ENCODE results near the gene ATAD3A.
"Not testable (repeated sequence)": the region's sequence is repeated elsewhere in the genome, so short reads cannot be mapped to it uniquely, and the experiment has no call there.

Gene ATAD3A

GRCh38 chr1:1511533-1512285 is at the start of gene ATAD3A:
TSS of gene ATAD3A (plus strand) at chr1:1512162. CDS start at chr1:1512269, 107 bp downstream.
- peak; percentile 88 to 97 (median 92) for DNase-seq (ENCODE audit: low read depth in 4 of 4, low spot score in 1 of 4)

GRCh38 chr1:1462318-1462966 is 49.5 kb upstream of the ATAD3A start:
- DNase-seq (ENCODE audit: low read depth in 4 of 4, low spot score in 1 of 4): no peak

GRCh38 chr1:1463312-1463711 is 48.6 kb upstream of the ATAD3A start:
- no peak for DNase-seq (ENCODE audit: low read depth in 4 of 4, low spot score in 1 of 4)

DNA sequence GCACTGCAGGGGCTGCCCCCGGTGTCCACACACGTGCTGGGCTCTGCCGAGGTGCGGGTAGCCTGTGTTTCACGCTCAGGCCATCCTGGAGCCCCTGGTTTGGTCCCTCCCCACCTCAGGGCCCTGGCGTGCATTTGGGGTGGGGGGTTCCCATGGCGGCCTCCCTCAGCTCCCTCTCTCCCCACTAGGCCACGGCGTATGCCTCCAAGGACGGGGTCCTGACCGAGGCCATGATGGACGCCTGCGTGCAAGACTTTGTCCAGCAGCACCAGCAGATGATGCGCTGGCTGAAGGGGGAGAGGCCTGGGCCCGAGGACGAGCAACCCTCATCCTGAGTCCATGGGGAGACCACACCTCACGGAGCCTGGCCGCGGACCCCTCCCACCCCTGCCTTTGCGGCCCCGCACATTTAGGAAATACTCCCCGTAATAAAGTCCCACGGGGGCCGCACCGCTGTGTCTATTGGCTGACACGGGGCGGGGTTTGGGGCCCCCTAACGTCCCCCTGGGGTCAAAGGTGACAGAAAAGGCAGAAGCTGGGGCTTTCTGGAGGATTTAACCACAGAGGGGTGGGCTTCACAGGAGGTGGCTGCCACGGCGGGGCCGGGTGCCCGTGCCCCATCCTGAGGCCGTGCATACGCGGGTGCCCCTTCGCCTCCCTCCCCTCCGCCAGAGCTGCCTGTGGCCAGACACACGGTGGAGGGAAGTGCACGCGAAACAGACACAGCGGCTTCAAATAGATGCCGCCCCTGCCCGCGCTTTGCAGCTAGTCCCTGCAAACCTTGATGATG is 43.6 kb upstream of the ATAD3A start:
- not testable (repeated sequence) for DNase-seq (ENCODE audit: low read depth in 4 of 4, low spot score in 1 of 4)

DNA sequence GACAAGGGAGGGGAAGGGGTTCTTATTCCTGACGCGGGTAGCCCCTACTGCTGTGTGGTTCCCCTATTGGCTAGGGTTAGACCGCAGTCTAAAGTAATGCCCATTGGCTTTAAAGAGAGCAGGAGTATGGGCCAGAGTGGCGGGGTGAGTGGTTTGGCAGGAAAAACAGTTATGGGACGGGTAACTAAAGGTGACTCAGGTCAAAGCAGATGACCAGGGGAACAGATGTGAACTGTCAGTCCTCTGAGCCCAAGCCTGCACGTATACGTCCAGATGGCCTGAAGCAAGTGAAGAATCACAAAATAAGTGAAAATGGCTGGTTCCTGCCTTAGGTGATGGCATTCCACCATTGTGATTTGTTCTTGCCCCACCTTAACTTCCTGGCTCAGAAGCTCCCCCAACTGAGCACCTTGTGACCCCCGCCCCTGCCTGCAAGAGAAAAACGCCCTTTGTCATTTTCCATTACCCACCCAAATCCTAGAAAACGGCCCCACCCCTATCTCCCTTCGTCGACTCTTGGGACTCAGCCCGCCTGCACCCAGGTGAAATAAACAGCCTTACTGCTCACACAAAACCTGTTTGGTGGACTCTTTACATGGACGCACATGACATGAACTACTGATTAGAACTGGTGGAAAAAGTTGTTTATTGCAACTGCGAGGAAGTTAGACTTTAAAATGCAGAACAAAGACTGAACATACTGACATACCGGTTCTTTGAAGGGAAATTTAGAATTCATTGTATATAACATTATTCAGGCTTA is 41.2 kb upstream of the ATAD3A start:
- no peak for DNase-seq (ENCODE audit: low read depth in 4 of 4, low spot score in 1 of 4)

DNA sequence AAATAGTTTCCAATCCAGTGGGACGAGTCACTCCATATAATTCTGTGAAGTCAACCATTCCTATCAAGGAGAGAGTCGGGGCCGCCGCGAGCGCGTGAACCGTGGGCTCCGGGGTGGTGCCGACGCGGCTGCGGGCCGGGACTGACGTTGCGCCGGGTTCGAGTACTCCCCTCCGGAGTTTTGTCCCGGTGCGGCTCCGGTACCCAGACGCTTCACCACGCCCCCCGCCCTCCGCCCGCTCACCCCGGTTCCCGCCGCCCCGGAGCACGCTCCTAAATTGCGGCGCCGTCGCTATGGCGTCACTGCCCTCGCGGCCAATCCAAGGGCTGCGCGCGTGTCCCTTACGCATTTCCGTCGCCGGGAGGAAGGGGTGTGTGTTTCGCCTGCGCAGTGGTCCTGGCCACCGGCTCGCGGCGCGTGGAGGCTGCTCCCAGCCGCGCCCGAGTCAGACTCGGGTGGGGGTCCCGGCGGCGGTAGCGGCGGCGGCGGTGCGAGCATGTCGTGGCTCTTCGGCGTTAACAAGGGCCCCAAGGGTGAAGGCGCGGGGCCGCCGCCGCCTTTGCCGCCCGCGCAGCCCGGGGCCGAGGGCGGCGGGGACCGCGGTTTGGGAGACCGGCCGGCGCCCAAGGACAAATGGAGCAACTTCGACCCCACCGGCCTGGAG is 40.4 kb upstream of the ATAD3A start, which contains the start of gene ATAD3B:
ATAD3B (plus strand) TSS at position 377 of the 664 bp plus-strand sequence; CDS start at position 497, 120 bp downstream.
- DNase-seq (ENCODE audit: low read depth in 4 of 4, low spot score in 1 of 4): peak; percentile 84 to 97 (median 96)

DNA sequence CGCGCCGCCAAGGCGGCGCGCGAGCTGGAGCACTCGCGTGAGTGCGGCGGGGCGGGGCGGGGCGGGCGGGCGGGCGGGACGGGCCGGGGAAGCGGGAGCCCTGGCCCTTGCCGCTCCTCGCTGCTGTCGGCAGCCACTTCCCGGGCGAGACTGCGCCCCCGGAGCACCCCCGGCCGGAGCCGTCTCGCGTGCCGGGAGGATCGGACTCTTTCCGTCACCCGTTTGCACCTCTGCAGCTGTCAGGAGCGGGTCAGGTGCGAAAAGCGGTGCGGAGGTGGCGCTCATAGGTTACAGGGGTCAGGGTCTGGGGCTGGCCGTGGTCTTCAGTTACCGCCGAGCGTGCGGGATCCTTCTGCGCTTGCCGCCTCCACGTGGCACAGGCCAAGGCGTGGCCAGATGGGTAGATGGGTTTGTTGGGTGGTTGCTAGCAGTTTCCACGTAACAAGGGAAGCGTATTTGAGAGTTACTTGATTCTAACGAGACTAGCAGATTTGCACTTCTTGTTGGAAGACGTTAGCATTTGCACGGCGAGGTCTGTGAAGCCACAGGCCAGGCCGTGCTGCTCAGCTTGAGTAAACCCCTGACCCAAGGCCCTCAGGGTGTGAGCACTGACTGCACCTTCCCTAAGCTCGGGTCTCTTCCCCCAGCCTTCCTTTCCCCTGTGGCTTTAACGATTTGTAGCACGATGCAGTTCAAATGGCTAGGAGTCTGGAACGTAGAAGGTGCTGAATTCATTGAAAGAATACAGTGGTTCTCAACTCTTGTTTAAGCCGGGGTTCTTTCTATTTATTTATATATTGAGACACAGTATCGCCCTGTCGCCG is 39.7 kb upstream of the ATAD3A start:
- DNase-seq (ENCODE audit: low read depth in 4 of 4, low spot score in 1 of 4): not testable (repeated sequence)

DNA sequence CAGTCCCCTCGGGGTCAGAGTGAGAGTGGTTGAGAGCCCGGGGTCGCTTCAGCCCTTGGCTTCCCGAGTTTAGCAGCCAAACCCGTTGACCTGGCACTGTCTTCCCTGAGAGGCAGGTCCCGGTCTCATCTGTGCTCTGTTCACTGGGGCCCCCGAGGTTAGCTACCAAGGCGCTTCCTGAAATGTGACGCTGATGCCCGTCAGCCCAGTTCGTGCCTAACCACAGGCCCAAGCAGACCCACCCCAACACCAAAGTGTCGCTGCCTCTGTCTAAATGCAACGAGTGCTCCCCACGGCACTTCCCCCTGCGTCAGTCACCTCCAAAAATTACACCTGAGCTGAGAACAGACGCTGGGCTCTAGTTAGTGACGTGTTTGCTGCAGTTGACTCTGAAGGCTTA is 36.0 kb upstream of the ATAD3A start:
- not testable (repeated sequence) for DNase-seq (ENCODE audit: low read depth in 4 of 4, low spot score in 1 of 4)

GRCh38 chr1:1477206-1477605 is 34.8 kb upstream of the ATAD3A start:
- DNase-seq (ENCODE audit: low read depth in 4 of 4, low spot score in 1 of 4): no peak

- no peak for DNase-seq (ENCODE audit: low read depth in 4 of 4, low spot score in 1 of 4)
These were observed 32.1 kb upstream of the ATAD3A start for GRCh38 chr1:1479547-1480487.

DNA sequence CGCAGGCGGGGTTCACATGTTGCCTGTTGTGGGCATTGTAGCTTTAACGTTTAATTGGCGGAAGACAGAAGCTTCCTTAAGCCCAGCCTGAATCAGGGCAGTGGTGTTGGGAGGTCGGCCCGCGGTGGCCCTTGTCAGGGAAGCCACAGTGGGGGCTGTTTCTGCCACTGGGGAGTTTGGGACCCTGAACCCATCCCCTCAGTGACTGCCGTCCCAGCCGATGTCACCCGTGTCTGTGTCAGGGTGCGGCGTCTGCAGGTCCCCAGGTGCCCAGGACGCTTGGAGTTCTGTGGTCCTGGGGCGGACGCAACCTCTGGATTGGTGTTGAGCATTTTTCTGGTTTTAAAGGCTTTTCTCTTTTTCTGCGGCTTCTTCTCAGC is 31.5 kb upstream of the ATAD3A start:
- DNase-seq (ENCODE audit: low read depth in 4 of 4, low spot score in 1 of 4): not testable (repeated sequence)

GRCh38 chr1:1481811-1482210 is 30.2 kb upstream of the ATAD3A start:
- not testable (repeated sequence) for DNase-seq (ENCODE audit: low read depth in 4 of 4, low spot score in 1 of 4)

GRCh38 chr1:1482856-1483255 is 29.1 kb upstream of the ATAD3A start:
- no peak for DNase-seq (ENCODE audit: low read depth in 4 of 4, low spot score in 1 of 4)

GRCh38 chr1:1483714-1484113 is 28.2 kb upstream of the ATAD3A start:
- no peak for DNase-seq (ENCODE audit: low read depth in 4 of 4, low spot score in 1 of 4)

GRCh38 chr1:1484976-1485750 is 26.8 kb upstream of the ATAD3A start:
- DNase-seq (ENCODE audit: low read depth in 4 of 4, low spot score in 1 of 4): not testable (repeated sequence)

DNA sequence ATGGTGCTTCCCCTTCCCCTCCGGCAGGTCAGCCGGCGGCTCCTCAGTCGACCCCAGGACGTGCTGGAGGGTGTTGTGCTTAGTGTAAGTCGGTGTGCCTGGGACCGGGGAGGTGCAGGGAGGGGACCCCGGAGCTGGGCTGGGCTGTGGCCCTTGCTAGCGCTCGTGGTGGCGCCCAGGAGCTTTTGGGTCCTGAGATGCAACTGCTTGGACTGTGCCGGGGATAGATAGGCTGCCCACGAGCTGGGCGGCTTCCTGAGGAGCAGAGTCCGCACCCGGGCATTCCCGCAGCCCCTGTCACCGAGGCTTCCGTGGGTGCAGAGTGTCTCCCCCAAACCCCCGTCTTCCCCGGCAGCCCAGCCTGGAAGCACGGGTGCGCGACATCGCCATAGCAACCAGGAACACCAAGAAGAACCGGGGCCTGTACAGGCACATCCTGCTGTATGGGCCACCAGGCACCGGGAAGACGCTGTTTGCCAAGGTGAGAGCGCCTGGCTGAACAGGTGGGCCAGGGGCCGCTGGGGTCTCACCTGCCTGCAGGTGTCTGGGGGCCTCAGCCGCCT is 26.1 kb upstream of the ATAD3A start:
- not testable (repeated sequence) for DNase-seq (ENCODE audit: low read depth in 4 of 4, low spot score in 1 of 4)

DNA sequence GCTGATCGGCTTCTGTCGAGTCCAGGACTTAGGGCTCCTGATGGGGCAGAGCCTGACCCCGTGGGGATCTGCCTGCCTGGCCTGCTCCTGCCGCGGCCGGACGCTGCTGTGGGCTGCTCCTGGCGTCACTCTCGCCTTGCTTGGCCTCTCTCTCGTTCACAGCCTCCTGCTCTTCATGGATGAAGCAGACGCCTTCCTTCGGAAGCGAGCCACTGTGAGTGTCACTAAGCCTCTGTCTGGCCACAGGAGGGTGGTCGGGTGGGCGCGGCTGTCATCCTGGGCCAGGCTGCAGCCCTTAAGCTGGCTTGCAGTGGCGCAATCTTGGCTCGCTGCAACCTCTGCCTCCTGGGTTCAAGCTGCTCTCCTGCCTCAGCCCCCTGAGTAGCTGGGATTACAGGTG is 24.3 kb upstream of the ATAD3A start:
- no peak for DNase-seq (ENCODE audit: low read depth in 4 of 4, low spot score in 1 of 4)
